ENCODE measurements around the gene LXN.

The LXN gene

DNA sequence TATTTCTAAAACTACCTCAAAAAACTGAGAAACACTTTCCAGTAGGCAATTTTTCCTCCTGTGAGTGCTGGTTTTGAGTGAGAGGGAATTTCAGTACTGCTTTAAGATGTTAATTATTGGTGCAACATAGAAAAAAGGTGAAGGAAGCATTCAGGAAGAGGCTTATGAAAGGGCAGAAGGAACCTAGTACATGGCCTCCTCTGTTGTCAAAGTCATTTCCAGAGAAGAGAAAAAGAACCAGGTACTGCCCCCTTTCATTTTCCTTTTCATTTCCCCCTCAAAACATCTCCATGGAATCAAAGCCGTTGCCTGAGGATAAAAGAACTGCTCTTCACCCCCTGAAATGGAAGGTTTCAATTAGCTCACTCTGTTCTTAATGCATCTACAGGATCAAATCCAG, 40.0 kb upstream of the LXN start:
- H3K4me1 Mint-ChIP-seq: peaks cover 5% of the 10 kb centered on the region
- H3K27me3 Mint-ChIP-seq (ENCODE audit: low read depth): no peaks in the 10 kb centered on the region
- H3K9me3 Mint-ChIP-seq: no peaks in the 10 kb centered on the region
- no peak overlapping the region for H3K4me3 Mint-ChIP-seq
- H3K27ac Mint-ChIP-seq: no peak overlapping the region
- TF ChIP-seq, protein P1, sequence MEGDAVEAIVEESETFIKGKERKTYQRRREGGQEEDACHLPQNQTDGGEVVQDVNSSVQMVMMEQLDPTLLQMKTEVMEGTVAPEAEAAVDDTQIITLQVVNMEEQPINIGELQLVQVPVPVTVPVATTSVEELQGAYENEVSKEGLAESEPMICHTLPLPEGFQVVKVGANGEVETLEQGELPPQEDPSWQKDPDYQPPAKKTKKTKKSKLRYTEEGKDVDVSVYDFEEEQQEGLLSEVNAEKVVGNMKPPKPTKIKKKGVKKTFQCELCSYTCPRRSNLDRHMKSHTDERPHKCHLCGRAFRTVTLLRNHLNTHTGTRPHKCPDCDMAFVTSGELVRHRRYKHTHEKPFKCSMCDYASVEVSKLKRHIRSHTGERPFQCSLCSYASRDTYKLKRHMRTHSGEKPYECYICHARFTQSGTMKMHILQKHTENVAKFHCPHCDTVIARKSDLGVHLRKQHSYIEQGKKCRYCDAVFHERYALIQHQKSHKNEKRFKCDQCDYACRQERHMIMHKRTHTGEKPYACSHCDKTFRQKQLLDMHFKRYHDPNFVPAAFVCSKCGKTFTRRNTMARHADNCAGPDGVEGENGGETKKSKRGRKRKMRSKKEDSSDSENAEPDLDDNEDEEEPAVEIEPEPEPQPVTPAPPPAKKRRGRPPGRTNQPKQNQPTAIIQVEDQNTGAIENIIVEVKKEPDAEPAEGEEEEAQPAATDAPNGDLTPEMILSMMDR (IDR thresholded peaks at IDR 0.05; ENCODE audit: unreplicated experiment in 3 of 3): no peak
- peaks cover 41% of the 10 kb centered on the region for H3K36me3 Mint-ChIP-seq (ENCODE audit: low read depth)

DNA sequence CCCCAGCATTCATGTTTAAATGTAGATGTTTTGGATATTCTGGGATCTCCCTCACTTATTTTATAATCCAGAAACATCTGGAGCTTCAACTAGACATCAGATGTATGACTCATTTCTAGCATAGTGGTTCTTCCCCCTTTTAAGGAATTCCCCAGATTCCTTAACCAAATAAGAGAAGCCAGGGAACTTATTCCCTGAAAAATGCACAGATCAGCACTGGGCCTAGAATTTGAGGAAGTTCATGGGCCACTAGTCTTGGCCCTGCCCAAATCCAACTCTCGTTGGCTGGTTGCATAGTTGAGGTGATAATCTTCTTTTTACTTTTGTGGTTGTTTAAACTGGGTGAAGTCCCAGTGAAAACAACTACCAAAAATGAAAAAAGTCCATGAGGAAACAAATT, 39.4 kb upstream of the LXN start:
- Mint-ChIP-seq H3K36me3 (ENCODE audit: low read depth) (peaks cover 46% of the 10 kb centered on the region), H3K4me1 (no peaks in the 10 kb centered on the region), H3K9me3 (no peaks in the 10 kb centered on the region), H3K27me3 (ENCODE audit: low read depth) (no peaks in the 10 kb centered on the region), H3K27ac (no peak overlapping the region), H3K4me3 (no peak overlapping the region)
- TF ChIP-seq, protein P1 (IDR thresholded peaks at IDR 0.05; ENCODE audit: unreplicated experiment in 3 of 3): no peak

DNA sequence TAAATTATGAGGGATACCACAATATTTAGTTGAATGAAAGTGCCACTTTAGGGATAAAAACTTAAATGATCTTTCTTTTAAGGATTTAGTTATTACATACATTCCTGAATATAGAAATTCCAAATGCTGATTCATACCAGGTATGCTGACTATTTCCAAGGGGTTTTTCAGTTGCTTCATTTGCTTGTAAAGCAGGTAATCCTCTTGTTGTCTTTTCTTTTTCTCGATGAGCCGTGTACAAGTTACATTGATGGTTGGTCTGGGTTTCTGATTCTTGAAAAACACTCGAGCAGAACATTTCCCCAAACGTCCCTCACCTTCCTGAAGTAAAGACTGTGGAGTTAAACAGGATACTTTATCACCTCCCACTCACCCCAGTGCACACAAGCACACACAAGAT, 38.2 kb upstream of the LXN start:
- H3K9me3 Mint-ChIP-seq: no peaks in the 10 kb centered on the region

GRCh38 chr3:158709666-158710083, 37.2 kb upstream of the LXN start:
- H3K27me3 Mint-ChIP-seq (ENCODE audit: low read depth): no peaks in the 10 kb centered on the region
- no peaks in the 10 kb centered on the region for H3K9me3 Mint-ChIP-seq
- no peak overlapping the region for H3K4me3 Mint-ChIP-seq
- H3K4me1 Mint-ChIP-seq: no peaks in the 10 kb centered on the region
- TF ChIP-seq, protein P1 (IDR thresholded peaks at IDR 0.05; ENCODE audit: unreplicated experiment in 3 of 3): no peak
- no peak overlapping the region for H3K27ac Mint-ChIP-seq
- H3K36me3 Mint-ChIP-seq (ENCODE audit: low read depth): peaks cover 56% of the 10 kb centered on the region

More for the DNA sequence above, 38.2 kb upstream of the LXN start:
- Mint-ChIP-seq H3K27ac (no peak overlapping the region), H3K36me3 (ENCODE audit: low read depth) (peaks cover 52% of the 10 kb centered on the region), H3K4me3 (no peak overlapping the region), H3K4me1 (no peaks in the 10 kb centered on the region), H3K27me3 (ENCODE audit: low read depth) (no peaks in the 10 kb centered on the region)
- TF ChIP-seq, protein P1 (IDR thresholded peaks at IDR 0.05; ENCODE audit: unreplicated experiment in 3 of 3): no peak

GRCh38 chr3:158703566-158703965, 31.1 kb upstream of the LXN start:
- H3K4me3 Mint-ChIP-seq: no peak overlapping the region
- H3K36me3 Mint-ChIP-seq (ENCODE audit: low read depth): peaks cover 30% of the 10 kb centered on the region
- no peaks in the 10 kb centered on the region for H3K9me3 Mint-ChIP-seq
- H3K27ac Mint-ChIP-seq: no peak overlapping the region
- no peaks in the 10 kb centered on the region for H3K27me3 Mint-ChIP-seq (ENCODE audit: low read depth)
- TF ChIP-seq, protein P1 (IDR thresholded peaks at IDR 0.05; ENCODE audit: unreplicated experiment in 3 of 3): no peak
- H3K4me1 Mint-ChIP-seq: no peaks in the 10 kb centered on the region

DNA sequence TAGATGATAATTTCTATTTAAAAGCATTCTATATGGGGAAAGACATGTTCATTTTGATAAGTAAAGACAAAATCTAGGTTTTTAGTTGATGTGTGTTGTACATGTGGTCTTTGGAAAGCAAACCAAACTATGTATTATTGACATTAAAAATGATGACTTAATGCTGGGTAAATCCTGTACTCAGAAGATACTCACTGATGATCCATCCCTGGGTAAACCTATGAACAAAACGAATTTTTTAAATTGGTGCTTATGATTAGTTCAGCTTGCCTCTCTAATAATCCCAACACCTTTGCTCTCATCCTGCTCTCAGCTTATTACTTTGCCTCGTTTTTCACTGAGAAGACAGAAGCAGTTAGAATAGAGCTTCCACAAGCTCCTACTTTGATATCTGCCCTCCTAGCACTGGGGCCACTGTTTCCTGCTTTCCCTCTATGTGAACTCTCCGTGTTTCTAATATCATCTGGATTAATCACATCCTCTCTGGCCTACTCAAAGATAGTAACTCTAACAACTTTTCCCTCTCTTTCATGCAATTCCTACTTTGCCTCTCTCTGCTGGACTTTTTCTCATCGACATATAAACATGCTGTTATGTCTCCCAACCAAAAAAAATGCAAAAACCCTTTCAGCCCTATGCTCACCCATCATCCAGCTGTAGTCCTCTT, 30.5 kb upstream of the LXN start:
- Mint-ChIP-seq H3K9me3 (no peaks in the 10 kb centered on the region), H3K4me3 (no peak overlapping the region), H3K36me3 (ENCODE audit: low read depth) (peaks cover 24% of the 10 kb centered on the region), H3K4me1 (no peaks in the 10 kb centered on the region), H3K27me3 (ENCODE audit: low read depth) (no peaks in the 10 kb centered on the region), H3K27ac (no peak overlapping the region)
- TF ChIP-seq, protein P1 (IDR thresholded peaks at IDR 0.05; ENCODE audit: unreplicated experiment in 3 of 3): no peak
